GM18868 (cell line): ENCODE results near the gene USP24.
"Not testable (repeated sequence)": the region's sequence is repeated elsewhere in the genome, so short reads cannot be mapped to it uniquely, and the experiment has no call there.

Experiments
- ATAC-seq: cut with Tn5 transposase; IDR thresholded peaks from one replicate; pipeline ENCODE4 v1.9.1; 2021; ENCODE audit warnings: mild to moderate bottlenecking, moderate library complexity; ENCODE audit not compliant: unreplicated experiment

Gene USP24

DNA sequence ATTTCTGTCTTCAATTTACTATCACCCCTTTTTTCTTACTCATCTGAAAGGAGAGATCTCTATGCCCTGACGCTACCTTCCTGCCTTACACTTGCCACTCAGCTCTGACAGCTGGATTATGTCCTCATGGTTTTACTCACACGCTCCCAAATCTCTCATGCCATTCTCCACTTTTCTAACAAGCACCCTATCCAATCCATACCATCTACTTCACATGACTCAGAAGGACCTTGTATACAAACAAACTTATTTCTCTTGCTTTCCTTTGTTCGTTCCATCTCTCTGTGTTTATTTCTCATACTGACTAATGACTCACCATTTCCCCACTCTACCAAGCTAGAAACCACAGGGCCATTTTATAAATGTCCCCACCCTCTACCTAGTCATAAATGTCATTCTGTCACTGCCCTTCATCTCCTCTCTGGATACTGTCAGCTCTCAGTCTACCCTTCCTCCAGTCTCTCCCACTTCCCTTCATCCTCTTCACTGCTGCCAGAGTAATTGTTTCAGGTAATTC lies 87.3 kb downstream of the USP24 start:
- ATAC-seq: peak; percentile 81

DNA sequence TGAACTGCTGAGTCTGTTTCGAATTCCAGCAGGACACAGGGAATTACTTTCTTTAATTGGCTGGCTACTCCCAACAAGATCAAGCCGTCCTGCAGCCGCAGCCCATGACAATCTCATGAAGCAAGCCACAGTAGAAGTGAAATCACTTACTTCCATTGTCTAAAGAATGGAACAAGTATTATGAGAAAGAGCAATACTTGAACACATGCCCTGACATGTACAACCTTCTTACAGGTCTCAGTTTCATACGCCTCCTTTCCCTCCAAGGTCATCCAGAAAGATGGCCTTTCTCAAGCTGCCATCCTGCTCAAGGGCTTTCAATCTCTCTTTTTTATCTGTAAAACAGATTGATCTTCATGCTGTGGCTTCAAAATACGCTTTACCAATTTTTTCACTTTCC lies 90.7 kb downstream of the USP24 start:
- ATAC-seq: peak; percentile 42

- ATAC-seq: no peak
Measured at GRCh38 chr1:55120538-55120937, 94.6 kb downstream of the USP24 start.

- ATAC-seq: no peak
Measured at GRCh38 chr1:55118651-55119329, 96.4 kb downstream of the USP24 start.

DNA sequence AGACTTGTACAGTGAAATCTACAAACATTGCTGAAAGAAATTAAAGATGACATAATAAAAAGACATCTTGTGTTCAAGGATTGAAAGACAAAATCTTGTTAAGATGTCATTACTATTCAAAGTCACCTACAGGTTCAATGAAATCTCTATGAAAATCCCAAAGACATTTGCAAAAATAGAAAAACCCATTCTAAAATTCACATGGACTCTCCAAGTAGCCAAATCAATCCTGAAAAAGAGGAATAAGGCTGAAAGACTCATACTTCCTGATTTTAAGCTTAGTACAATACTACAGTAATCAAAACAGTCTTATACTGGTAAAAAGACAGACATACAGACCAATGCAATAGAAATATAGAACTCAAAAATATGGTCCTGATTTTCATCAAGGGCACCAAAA lies 97.2 kb downstream of the USP24 start:
- no peak for ATAC-seq

- not testable (repeated sequence) for ATAC-seq
Measured at GRCh38 chr1:55109005-55109404, 106.2 kb downstream of the USP24 start.

DNA sequence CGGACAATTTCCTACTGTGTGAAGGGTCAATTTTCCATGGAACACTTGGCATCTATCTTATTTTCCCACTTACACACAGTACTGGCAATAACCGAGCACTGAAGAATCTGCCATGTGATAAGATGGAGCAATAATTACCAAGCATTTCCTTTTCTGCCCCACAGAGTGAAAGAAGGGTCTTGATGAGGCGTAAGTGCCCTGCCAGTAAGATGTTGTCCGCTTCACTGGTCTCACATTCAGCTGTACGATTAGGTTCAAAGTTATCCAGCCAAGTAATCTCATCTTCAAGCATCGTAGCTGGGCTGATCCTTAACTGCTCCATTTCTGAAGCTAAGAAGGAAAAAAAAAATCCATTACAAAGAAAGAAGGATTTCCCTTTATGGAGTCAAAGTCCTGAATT lies 108.1 kb downstream of the USP24 start:
- ATAC-seq: no peak

DNA sequence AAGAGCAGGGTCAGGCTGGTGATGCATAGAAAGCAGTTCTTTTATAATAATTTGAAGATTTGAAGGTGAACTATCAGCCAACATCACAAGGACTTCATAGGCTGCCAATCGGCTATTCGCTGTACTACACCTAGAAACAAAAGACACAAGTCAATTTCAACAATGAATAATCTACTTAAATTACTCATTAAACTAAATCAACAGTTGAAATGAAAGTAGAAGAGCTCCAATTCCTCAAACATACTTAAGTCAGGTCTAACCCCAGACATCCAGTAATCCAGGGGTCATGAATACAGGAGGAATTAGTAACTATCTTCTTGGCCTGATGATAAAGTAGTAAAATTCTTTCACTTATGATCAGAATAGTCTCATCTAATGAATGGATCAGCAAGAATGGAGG lies 111.3 kb downstream of the USP24 start:
- ATAC-seq: no peak

GRCh38 chr1:55095095-55095494 lies 120.1 kb downstream of the USP24 start:
- ATAC-seq: no peak

DNA sequence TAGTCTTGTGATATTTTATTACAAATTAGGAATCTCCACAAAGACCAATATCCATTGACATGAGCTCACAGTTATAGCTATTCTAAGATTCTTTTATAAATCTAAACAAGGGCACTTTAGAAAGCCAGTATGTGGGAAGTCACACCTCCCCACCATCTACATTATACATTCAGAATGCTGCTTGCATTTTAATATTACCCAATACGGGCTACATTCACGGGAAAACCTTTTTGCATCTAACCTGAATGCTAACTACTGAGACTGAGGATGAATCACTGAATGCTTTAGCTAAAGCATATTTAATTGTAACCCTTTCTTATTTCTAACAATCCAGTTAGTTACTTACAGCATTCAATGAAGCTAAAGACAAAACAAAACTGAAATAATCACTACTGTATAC lies 122.7 kb downstream of the USP24 start:
- ATAC-seq: no peak

- no peak for ATAC-seq
Measured at GRCh38 chr1:55089683-55090082, 125.5 kb downstream of the USP24 start.

- ATAC-seq: no peak
Measured at GRCh38 chr1:55088413-55088812, 126.8 kb downstream of the USP24 start.

- ATAC-seq: no peak
Measured at GRCh38 chr1:55087439-55087838, 127.7 kb downstream of the USP24 start.

- no peak for ATAC-seq
Measured at GRCh38 chr1:55084257-55084656, 130.9 kb downstream of the USP24 start.

GRCh38 chr1:55081905-55082296 lies 133.3 kb downstream of the USP24 start:
- ATAC-seq: no peak

- no peak for ATAC-seq
Measured at GRCh38 chr1:55081188-55081904, 133.8 kb downstream of the USP24 start.

GRCh38 chr1:55079651-55080050 lies 135.5 kb downstream of the USP24 start:
- no peak for ATAC-seq

- no peak for ATAC-seq
Measured at GRCh38 chr1:55078470-55078869, 136.7 kb downstream of the USP24 start.

DNA sequence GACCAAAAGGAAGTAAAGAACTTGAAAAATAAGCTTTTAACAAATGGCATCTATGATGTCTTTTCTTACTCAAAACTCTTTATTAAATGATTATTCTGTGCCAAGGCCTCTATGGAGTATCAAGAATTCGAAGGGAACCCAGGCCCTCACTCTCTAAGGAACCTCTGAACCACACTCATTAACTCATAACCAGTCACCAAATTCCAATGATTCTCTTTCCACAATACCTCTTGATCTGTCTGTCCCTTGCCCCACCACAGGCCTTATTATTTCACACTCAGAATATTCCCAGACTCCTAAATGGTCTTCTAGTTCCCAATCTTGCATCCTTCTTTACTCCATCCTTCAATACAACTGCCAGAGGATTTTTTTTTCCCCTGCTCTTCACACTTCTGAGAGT lies 138.8 kb downstream of the USP24 start:
- no peak for ATAC-seq

GRCh38 chr1:55074455-55074854 lies 140.7 kb downstream of the USP24 start:
- ATAC-seq: no peak

GRCh38 chr1:55073187-55073916 lies 141.8 kb downstream of the USP24 start:
- peak; percentile 95 for ATAC-seq

DNA sequence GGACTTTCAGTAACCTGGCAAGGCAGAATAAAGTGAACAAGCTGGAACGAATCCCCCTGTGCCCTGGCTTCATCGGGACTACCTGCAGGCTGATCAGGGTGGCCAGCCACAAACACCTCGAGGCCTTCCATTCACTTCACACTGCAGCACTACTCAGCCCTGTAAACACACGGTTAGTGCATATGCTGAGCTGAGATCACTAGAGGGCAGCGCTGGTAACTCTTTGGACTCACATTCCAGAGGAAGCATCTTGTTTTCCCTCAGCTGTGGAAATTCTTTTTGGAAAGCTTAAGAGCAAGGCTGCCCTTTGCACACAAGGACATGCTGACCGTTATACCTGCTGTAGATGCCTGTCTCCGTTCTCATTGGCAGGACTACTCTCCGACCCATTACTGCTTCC lies 143.7 kb downstream of the USP24 start:
- ATAC-seq: no peak
